ENCODE measurements around the gene SELENON. TPM values are rescaled to one million over a fixed set of nuclear protein-coding genes. Genes with fewer than 3 reads are reported as not detected.

Gene SELENON
- total RNA-seq, 4 donors from 2014 or later: 9.0 to 94.0 (median 18.0) TPM

DNA sequence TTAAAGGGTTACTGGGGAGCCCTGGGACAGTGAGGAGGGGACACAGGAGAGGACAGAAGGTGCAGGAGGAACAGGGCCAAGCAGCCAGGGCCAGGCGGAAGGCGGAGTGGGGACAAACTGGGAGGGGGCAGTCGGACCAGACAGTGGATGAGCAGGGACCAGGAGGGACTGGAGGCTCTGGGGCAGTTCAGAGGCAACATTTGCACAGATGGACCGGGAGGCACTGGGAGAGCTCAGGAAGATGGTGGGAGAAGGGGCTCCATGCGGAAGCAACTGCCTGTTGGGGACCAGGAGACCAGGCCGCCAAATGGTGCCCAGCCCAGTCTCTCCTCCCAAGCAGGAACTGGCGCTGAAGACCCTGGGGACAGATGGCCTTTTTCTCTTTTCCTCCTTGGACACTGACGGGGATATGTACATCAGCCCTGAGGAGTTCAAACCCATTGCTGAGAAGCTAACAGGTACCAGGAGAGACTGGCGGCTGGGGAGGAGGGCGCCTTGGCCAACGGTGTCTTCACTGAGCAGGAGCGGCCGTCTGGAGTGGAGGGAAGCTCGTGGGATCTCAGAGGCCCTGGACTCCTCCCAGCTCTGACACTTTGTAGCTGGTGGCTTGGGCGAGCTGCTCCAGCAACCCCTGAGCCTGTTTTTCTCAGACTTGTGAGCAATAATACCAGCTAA lies 847 bp downstream of the SELENON start:
- H3K27ac ChIP-seq: peak overlapping the region; percentile 55 to 86
- intact Hi-C loops (cut with DNase I; ENCODE audit: low total_unique reads): no loop called here
- no peak for DNase-seq
- TF ChIP-seq CTCF (IDR thresholded peaks at IDR 0.05) (no peak), POLR2A (IDR thresholded peaks at IDR 0.05) (no peak)
- H3K4me1 ChIP-seq: no peaks in the 10 kb centered on the region
- no peaks in the 10 kb centered on the region for H3K27me3 ChIP-seq
- H3K4me3 ChIP-seq: peak overlapping the region; percentile 64 to 69
- H3K36me3 ChIP-seq: no peaks in the 10 kb centered on the region
- H3K9me3 ChIP-seq: no peaks in the 10 kb centered on the region

DNA sequence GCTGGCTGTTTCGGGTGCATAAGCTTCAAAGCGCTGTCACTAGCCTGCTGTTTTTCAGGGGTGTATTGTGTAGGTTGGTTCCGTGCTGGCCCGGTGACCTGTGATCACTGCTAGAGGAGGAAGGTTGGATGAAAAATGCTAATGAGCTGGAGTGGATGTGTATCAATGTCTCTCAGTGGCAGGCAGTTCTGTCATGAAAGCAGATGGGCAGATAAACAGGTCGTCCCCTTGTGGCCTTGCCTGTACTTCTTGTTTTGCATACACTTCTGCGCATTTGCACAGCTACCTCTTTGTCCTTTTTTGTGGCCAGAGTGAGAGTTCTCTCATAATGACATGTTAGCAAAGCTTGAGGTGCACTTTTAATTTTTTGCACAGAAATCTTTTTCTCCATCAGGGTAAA lies 2.9 kb downstream of the SELENON start:
- intact Hi-C loops (cut with DNase I; ENCODE audit: low total_unique reads): no loop called here

DNA sequence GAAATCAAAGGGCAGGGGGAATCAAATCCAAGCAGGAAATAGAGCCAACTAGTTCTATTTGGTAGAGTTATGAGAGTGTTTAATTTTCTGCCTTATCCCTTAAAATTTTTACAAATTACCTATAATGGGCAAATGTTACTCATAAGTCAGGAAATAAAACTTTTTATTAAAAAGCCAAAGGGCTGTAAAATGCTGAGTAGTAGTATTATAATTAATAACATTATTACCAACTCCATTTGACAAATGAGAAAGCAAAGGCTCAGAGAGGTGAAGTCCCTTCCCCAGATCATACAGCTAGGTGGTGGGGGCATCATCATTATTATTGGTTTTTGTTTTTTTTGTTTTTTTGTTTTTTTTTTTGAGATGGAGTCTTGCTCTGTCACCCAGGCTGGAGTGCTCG lies 3.4 kb downstream of the SELENON start:
- no peaks in the 10 kb centered on the region for H3K27me3 ChIP-seq
- no peak overlapping the region for H3K4me3 ChIP-seq
- intact Hi-C loops (cut with DNase I; ENCODE audit: low total_unique reads): no loop called here
- no peaks in the 10 kb centered on the region for H3K9me3 ChIP-seq
- no peak for TF ChIP-seq POLR2A (IDR thresholded peaks at IDR 0.05)
- TF ChIP-seq CTCF (IDR thresholded peaks at IDR 0.05): no peak
- no peak for DNase-seq
- H3K27ac ChIP-seq: peak overlapping the region in 1 of 2 donors; percentile 53
- H3K36me3 ChIP-seq: no peaks in the 10 kb centered on the region
- peaks cover 0 to 5% of the 10 kb centered on the region in 2 donors for H3K4me1 ChIP-seq

More for the DNA sequence above, 2.9 kb downstream of the SELENON start:
- Histone ChIP-seq H3K27me3 (no peaks in the 10 kb centered on the region), H3K27ac (peak overlapping the region in 1 of 2 donors; percentile 53), H3K36me3 (no peaks in the 10 kb centered on the region), H3K9me3 (no peaks in the 10 kb centered on the region), H3K4me1 (peaks cover 0 to 5% of the 10 kb centered on the region in 2 donors), H3K4me3 (no peak overlapping the region)
- no peak for DNase-seq
- TF ChIP-seq POLR2A (IDR thresholded peaks at IDR 0.05) (no peak), CTCF (IDR thresholded peaks at IDR 0.05) (no peak)

GRCh38 chr1:25804244-25804963 lies 4.4 kb downstream of the SELENON start:
- Histone ChIP-seq H3K4me3 (no peak overlapping the region), H3K27me3 (no peaks in the 10 kb centered on the region), H3K27ac (peak overlapping the region; percentile 53 to 66), H3K4me1 (peaks cover 0 to 5% of the 10 kb centered on the region in 2 donors), H3K36me3 (no peaks in the 10 kb centered on the region), H3K9me3 (no peaks in the 10 kb centered on the region)
- intact Hi-C loops (cut with DNase I; ENCODE audit: low total_unique reads): no loop called here
- no peak for TF ChIP-seq CTCF (IDR thresholded peaks at IDR 0.05)
- no peak for TF ChIP-seq POLR2A (IDR thresholded peaks at IDR 0.05)
- DNase-seq: no peak
